Body of pancreas (tissue), 4 donors: Measurements from ENCODE around the gene MRGPRD. TPM values are rescaled to one million over a fixed set of nuclear protein-coding genes. Genes with fewer than 3 reads are reported as not detected.

Experiments used
- ATAC-seq: fragments of 150-250 bp; one replicate; pipeline ENCODE4 v1.9.1; 2016
- DNase-seq, 4 donors: peaks; one replicate each; pipeline ENCODE4 v3.0.0-alpha.2; 2019
- H3K27ac ChIP-seq, 4 donors: fragments of 200-600 bp; sonication (generic); 1 replicate in 3 of 4; 2 replicates in 1 of 4; pipeline versions ENCODE4 v1.5.1 to v1.6.1; 2016 to 2019; ENCODE audit warnings: mild to moderate bottlenecking in 1 of 4, mixed read lengths in 1 of 4, moderate library complexity in 1 of 4
- H3K27me3 ChIP-seq, 2 donors: fragments of 200-600 bp; sonication (generic); one replicate each; pipeline ENCODE4 v1.6.0; 2016; ENCODE audit warnings: mild to moderate bottlenecking in 1 of 2
- H3K36me3 ChIP-seq, 2 donors: fragments of 200-600 bp; sonication (generic); replicated peaks in 1 of 2; 2 replicates each; pipeline ENCODE4 v1.5.1; 2016; ENCODE audit warnings: low read depth in 2 of 2; ENCODE audit not compliant: insufficient read depth in 1 of 2
- H3K4me1 ChIP-seq: fragments of 200-600 bp; sonication (generic); one replicate; pipeline ENCODE4 v1.6.0; 2016
- H3K4me3 ChIP-seq, 2 donors: fragments of 200-600 bp; sonication (generic); 1 replicate in 1 of 2; 2 replicates in 1 of 2; pipeline ENCODE4 v1.5.1; 2016 to 2019
- H3K9me3 ChIP-seq, 3 donors: fragments of 200-600 bp; sonication (generic); 1 replicate in 2 of 3; 2 replicates in 1 of 3; pipeline ENCODE4 v1.5.1; 2016
- POLR2A ChIP-seq, 3 donors: fragments of 450-650 bp; IDR thresholded peaks; one replicate each; pipeline ENCODE4 v1.6.1; 2016; ENCODE audit warnings: antibody characterized with exemption in 3 of 3, mild to moderate bottlenecking in 2 of 3
- WGBS, 2 donors: methylation state at CpG; one replicate each; pipeline ENCODE4 v1.1.5; 2017; 5-methylcytosine and 5-hydroxymethylcytosine counted together
- intact Hi-C: fragments of 100-400 bp; cut with DNase I; formaldehyde crosslinking; loops from one replicate; pipeline ENCODE4 v1.15.1; 2023
- total RNA-seq, 2 donors: library from RNA; depleted of rRNA; stranded (reverse); fragments of >200 nt; gene quantifications; one replicate each; pipeline ENCODE4 v1.1.0, GENCODE V29; 2016
- TF ChIP-seq, protein P1 (sequence below), 7 experiments: fragments of 450-650 bp in 4 of 7; fragments of 200-600 bp in 3 of 7; sonication (generic) in 3 of 7; IDR thresholded peaks; one replicate each; pipeline ENCODE4 v1.5.1; 2016 to 2019; ENCODE audit warnings: antibody characterized with exemption in 7 of 7

MRGPRD gene
- total RNA-seq, 2 donors from 2014 or later = not detected

DNA sequence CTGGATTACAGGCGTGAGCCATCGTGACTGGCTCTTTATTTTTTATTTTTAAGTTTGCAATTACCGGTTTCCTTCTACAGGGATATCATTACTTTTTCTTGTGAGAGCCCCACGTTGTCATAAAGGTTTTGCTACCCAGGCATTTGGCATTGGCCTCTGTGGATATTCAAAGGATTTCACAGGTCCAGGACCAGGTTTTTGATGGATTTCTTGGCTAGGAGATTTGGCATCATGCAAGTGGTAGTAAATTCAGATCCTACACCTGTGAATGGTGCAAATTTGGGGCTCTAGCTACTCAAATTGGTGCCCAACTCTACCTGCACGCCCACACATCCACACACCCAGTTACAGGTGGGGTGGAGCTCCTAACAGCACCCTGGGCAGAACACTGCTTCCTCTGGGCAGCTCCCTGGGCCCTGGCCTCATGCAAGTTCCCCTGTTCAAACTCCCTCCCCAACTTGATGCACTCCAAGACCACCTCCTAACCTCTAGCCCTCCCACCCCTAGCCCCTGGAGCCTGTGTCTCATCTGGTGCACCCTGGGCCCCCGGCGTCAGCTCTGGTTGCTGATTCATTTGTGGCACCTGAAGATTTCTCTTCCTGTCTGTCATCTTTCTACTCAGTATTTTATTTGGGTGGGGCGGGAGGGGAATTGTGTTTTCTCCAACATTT is 9.3 kb upstream of the MRGPRD start:
- 79 to 81% methylated on average over 7 to 8 of the region's 8 CpGs for WGBS, 2 donors
- Histone ChIP-seq H3K27me3 (no peaks in the 10 kb centered on the region), H3K4me1 (no peaks in the 10 kb centered on the region), H3K27ac (no peak overlapping the region), H3K36me3 (no peaks in the 10 kb centered on the region), H3K4me3 (no peak overlapping the region), H3K9me3 (no peaks in the 10 kb centered on the region)
- intact Hi-C loops = no loop called here
- DNase-seq = no peak
- TF ChIP-seq POLR2A (IDR thresholded peaks at IDR 0.05) = no peak
- TF ChIP-seq, protein P1, sequence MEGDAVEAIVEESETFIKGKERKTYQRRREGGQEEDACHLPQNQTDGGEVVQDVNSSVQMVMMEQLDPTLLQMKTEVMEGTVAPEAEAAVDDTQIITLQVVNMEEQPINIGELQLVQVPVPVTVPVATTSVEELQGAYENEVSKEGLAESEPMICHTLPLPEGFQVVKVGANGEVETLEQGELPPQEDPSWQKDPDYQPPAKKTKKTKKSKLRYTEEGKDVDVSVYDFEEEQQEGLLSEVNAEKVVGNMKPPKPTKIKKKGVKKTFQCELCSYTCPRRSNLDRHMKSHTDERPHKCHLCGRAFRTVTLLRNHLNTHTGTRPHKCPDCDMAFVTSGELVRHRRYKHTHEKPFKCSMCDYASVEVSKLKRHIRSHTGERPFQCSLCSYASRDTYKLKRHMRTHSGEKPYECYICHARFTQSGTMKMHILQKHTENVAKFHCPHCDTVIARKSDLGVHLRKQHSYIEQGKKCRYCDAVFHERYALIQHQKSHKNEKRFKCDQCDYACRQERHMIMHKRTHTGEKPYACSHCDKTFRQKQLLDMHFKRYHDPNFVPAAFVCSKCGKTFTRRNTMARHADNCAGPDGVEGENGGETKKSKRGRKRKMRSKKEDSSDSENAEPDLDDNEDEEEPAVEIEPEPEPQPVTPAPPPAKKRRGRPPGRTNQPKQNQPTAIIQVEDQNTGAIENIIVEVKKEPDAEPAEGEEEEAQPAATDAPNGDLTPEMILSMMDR (IDR thresholded peaks at IDR 0.05) = no peak
- no peak for ATAC-seq

DNA sequence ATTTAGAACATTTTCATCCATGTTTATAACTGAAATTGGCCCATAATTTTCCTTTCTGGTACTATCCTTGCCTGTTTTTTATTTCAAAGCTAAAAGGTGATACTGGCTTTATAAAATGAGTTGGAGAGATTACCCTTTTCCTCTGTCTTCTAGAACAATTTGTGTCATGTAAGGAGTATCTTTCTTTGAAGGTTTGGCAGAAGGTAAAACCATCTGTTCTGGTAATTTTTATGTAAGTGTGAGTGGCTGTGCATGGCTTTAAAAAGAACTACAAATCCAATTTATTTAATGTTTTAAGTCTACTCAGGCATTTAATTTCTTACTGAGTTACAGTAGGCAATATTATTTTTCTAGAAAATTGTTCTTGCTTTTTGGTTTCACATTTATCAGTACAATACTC is 7.7 kb upstream of the MRGPRD start:
- intact Hi-C loops = no loop called here
- Histone ChIP-seq H3K4me1 (no peaks in the 10 kb centered on the region), H3K27ac (no peak overlapping the region), H3K27me3 (no peaks in the 10 kb centered on the region), H3K4me3 (no peak overlapping the region), H3K9me3 (no peaks in the 10 kb centered on the region), H3K36me3 (no peaks in the 10 kb centered on the region)
- TF ChIP-seq, protein P1 (IDR thresholded peaks at IDR 0.05) = no peak
- no peak for TF ChIP-seq POLR2A (IDR thresholded peaks at IDR 0.05)
- no peak for ATAC-seq
- DNase-seq = no peak

DNA sequence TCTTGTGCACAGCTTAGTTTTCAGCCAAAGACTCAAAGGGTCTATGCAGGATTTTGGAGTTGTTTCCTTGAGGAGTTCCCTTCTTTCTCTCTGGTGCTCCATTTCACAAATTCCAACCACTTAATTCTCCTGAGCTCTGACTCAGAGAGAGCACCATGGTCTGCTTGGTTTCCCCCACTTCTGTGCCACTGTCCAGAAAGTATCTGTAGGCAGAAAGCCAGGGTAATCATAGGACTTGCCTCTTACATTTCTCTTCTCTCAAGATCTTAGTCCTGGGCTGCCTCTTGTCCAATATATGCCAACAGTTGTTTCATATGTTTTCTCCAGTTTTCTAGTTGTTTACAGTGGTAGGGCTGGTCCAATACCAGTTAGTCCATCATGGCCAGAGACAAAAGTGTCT is 6.4 kb upstream of the MRGPRD start:
- TF ChIP-seq POLR2A (IDR thresholded peaks at IDR 0.05) = no peak
- TF ChIP-seq, protein P1 (IDR thresholded peaks at IDR 0.05) = no peak
- ATAC-seq (no peak), DNase-seq (no peak)
- Histone ChIP-seq H3K4me3 (no peak overlapping the region), H3K36me3 (no peaks in the 10 kb centered on the region), H3K27ac (no peak overlapping the region), H3K27me3 (no peaks in the 10 kb centered on the region), H3K4me1 (no peaks in the 10 kb centered on the region), H3K9me3 (no peaks in the 10 kb centered on the region)
- intact Hi-C loops = no loop called here

DNA sequence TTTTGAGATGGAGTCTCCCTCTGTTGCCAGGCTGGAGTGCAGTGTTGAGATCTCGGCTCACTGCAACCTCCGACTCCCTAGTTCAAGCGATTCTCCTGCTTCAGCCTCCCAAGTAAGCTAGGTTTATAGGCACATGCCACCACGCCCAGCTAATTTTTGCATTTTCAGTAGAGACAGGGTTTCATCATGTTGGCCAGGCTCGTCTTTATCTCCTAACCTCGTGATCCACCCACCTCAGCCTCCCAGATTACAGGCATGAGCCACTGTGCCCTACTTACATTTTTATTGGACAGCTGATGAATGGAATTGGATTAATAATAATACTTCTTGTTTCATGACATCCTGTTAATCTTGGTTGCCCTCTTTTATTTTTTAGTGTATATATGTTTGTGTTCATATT is 3.0 kb upstream of the MRGPRD start:
- no peaks in the 10 kb centered on the region for H3K4me1 ChIP-seq
- no peaks in the 10 kb centered on the region for H3K36me3 ChIP-seq
- 69 to 73% methylated on average over 6 of the region's 6 CpGs for WGBS, 2 donors
- H3K27ac ChIP-seq = no peak overlapping the region
- H3K4me3 ChIP-seq = no peak overlapping the region
- no peaks in the 10 kb centered on the region for H3K9me3 ChIP-seq
- DNase-seq = no peak
- no peak for ATAC-seq
- intact Hi-C loops = no loop called here
- no peak for TF ChIP-seq POLR2A (IDR thresholded peaks at IDR 0.05)
- no peaks in the 10 kb centered on the region for H3K27me3 ChIP-seq

DNA sequence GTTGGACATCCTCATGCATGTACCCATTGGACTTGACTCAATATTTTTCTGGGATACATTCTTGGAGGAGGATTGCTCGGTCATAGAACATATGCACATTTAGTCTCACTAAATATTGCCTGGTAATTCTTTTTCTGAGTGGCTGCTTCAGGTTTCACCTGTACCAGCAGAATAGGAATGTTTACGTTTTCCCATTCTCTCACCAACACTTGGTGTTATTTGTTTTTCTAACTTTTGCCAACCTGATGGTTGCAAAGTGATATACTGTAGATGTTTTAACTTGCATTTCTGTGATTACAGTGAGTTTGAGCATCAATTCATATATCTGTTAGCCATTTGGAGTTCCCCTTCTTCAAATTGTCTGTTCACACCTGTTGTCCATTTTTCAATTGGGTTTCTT is 1.3 kb upstream of the MRGPRD start:
- Histone ChIP-seq H3K27me3 (no peaks in the 10 kb centered on the region), H3K27ac (no peak overlapping the region), H3K4me3 (no peak overlapping the region), H3K36me3 (no peaks in the 10 kb centered on the region), H3K4me1 (no peaks in the 10 kb centered on the region), H3K9me3 (no peaks in the 10 kb centered on the region)
- intact Hi-C loops = no loop called here
- DNase-seq = no peak
- 59 to 81% methylated on average over 2 of the region's 2 CpGs for WGBS, 2 donors
- ATAC-seq = no peak
- TF ChIP-seq, protein P1 (IDR thresholded peaks at IDR 0.05) = no peak
- TF ChIP-seq POLR2A (IDR thresholded peaks at IDR 0.05) = no peak
